GM18511 (cell line): ENCODE measurements around the gene PCYT2.

Experiments
- ATAC-seq: cut with Tn5 transposase; IDR thresholded peaks from one replicate; pipeline ENCODE4 v1.9.1; 2021; ENCODE audit warnings: mild to moderate bottlenecking, moderate library complexity; ENCODE audit not compliant: unreplicated experiment

PCYT2 gene

GRCh38 chr17:81902023-81902652, 9.1 kb downstream of the PCYT2 start, which contains the start of gene NPB:
Gene NPB (plus strand): TSS chr17:81902238. CDS start chr17:81902278, 40 bp downstream.
- ATAC-seq, result no peak

DNA sequence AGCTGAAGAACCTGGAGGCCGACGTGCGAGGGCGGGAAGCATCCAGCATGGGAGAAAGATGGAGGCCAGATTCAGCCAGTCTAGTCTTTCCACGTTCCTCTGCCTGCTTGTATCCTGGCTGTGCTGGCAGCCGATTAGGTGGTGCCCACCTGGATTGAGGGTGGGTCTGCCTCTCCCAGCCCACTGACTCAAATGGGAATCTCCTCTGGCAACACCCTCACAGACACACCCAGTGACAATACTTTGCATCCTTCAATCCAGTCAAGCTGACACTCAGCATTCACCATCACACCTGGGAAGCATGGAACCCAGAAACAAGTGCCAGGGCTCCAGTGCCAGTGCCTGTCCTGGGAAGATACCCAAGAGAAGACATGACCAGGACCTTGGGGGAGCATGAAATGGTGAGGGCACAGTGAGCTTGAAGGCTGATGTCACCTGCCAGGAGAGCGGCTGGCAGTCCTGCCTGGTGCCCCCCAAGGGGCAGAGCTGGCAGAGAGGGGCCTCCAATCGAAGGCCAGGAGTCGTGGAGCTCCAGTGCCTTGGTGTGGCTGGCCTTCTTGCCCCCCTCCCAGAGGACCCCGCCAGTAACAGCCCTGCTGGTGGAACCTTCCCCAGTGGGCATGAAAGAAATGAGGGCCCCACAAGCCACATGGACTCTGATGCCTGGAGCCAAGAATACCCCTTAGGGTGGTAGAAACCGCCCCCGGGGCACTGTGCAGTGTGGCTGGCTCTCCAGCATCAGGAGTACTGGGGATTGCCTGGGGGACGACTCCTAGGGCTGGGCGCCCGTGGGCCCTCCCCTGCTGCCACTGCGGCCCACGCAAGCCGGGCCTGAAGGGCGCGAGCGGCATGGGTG, 9.8 kb downstream of the PCYT2 start:
- ATAC-seq, result no peak

GRCh38 chr17:81900181-81900820, 10.9 kb downstream of the PCYT2 start:
- no peak for ATAC-seq

DNA sequence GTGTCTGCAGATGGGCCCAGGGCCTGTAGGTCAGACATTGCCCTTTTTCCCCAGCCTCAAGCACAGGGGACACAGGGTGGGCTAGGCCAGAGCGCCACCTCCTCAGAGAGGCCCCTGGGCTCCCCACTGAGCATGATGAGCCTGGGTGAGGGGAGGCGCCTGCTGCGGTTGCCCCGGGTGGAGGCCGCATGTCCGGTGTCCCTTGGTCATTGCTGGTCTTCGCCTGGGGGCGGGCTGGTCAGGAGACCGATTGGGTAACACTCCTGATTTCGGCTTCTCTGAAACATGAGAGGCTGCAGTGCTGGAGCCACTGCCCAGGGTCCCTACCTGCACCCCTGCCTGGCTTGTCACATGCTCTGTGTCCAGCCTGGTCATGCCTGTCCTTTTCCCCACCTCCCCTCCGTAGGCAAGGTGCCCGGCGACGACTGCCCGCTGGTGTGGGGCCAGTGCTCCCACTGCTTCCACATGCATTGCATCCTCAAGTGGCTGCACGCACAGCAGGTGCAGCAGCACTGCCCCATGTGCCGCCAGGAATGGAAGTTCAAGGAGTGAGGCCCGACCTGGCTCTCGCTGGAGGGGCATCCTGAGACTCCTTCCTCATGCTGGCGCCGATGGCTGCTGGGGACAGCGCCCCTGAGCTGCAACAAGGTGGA, 11.6 kb downstream of the PCYT2 start:
- no peak for ATAC-seq

GRCh38 chr17:81898885-81899284, 12.3 kb downstream of the PCYT2 start:
- no peak for ATAC-seq

DNA sequence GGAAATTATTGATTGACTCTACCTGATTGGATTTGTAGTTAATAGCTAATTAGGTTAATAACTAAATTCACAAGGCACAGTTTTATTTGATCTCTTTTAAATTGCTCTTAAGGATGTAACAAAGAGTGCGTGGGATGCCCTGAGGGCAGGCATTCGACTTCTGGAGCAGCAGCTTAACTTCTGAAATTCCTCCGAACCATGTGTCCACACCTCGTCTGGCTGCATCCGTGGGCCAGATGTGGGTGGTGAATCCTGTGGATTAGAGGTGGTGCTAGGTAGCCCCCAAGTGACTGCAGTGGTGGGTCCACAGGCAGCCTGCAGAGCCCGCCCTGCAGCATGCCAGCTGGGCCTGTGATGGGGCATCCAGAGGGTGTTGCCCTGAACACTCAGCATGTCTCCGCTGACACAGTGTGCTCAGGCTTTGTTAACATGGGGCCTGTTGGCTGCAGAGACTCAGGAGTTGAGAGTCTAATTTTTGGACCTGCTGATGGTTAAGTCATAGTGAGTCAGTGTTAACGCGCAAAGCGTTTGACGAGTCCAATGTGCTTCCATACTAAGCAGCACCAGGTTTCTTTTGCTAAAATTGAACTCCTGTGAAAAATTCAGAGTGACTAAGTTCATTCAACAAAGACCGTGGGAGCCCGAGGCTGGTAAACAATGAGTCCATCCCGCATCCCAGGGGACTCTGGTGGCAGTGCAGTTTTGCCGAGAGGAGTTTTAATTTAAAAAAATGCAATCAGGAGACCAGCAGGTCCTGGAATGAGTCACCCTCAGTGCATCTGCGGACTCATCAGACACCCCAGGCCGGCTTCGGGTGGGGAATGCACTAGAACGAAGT, 13.0 kb downstream of the PCYT2 start:
- no peak for ATAC-seq

- no peak for ATAC-seq
Observed at GRCh38 chr17:81895400-81895799, 15.8 kb downstream of the PCYT2 start.

GRCh38 chr17:81891303-81891552, 20.0 kb downstream of the PCYT2 start:
- peak; percentile 19 for ATAC-seq

- ATAC-seq, result no peak
Observed at GRCh38 chr17:81890447-81891302, 20.5 kb downstream of the PCYT2 start.

- ATAC-seq, result no peak
Observed at GRCh38 chr17:81889602-81890001, 21.6 kb downstream of the PCYT2 start.

- ATAC-seq, result no peak
Observed at GRCh38 chr17:81888988-81889595, 22.1 kb downstream of the PCYT2 start.

GRCh38 chr17:81888105-81888987, 22.9 kb downstream of the PCYT2 start:
- no peak for ATAC-seq

DNA sequence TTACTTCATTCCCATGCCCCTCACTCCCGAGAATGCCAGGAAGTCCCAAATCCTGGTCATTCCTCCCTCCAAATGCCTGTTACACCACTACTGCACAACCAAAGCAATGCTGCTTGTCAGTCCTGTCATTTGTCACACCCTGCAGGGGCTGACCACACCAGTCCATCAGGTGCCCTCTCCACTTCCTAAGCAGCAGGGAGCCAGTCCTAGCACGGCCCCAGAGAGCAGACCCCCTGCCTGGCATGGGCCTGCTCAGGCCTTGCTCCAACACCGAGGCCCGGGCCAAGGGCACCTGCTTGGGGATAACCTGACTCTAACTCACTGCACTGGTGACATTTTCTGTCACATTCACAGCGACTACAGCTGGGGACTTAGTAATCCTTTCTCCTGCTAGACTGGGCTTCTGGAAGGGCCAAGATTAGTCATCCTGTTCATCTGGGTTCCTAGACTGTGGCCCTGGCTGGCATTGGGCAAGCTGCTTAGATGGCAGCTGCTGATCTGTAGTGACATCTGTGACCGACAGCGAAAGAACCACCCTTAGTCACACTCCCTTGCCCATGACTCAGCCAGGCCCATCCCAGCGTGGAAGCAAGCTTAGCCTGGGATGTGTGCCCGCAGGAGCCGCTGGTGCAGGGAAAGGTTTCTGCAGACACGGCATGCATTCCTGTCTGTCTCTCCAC, 25.2 kb downstream of the PCYT2 start:
- ATAC-seq, result no peak

DNA sequence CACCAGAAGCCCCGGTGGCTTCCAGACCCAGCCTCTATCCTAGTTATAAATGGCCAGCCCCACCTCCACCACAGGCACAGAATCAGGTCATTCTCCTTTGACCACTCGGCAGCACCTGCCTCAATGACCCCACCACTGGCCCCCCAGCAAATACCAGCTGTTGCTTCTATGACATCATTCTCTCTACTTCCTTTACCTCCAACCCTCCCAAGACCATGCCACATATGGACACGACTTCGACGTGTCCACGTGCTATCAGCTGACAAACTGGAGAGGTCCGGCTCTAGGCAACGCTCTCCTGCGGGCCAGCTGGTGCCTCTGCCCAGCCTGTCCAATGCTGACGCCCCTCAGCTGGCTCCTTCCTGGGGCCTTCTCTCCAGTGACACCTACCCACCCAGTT, 25.7 kb downstream of the PCYT2 start:
- ATAC-seq, result no peak

DNA sequence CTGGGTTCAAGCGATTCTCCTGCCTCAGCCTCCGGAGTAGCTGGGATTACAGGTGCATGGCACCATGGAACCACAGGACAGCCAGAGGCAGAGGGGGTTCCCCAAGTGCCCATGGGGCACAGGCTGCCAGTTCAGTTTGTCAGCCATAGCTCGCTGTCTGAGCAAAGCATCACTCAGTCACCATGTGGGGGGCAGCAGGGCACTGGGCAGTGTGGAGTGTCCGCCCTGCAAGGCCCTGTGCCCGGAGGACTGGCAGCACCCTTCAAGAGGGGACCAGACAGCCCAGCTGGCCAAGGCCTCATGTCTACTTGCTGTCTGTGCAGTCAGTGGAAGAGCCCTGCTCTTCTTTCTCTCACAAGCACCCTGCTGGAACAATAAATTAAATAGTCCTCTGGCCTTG, 26.2 kb downstream of the PCYT2 start:
- no peak for ATAC-seq

GRCh38 chr17:81884520-81884919, 26.7 kb downstream of the PCYT2 start:
- ATAC-seq, result no peak

DNA sequence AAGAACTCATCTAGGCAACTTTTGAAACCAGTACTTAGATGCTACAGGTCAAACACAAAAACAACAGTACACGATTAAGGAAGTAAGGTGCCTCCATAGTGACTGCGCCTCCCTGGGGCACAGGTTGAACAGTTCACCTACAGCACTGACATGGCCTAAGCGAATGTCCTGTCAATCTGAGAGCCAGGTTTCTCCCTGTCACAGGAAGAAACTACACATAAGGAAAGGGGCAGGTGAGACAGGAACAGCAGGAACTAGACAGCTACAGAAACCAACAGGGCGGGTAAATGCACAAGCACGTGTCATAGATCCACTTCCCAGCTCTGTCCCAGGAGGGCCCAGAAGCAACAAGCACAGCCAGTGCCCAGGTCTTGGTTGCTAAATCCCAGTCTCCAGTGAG, 32.1 kb downstream of the PCYT2 start:
- no peak for ATAC-seq

GRCh38 chr17:81878294-81878693, 32.9 kb downstream of the PCYT2 start:
- ATAC-seq, result no peak
